ENCODE results near the gene ZNF253.
"Not testable (repeated sequence)": the region's sequence is repeated elsewhere in the genome, so short reads cannot be mapped to it uniquely, and the experiment has no call there.

The ZNF253 gene

GRCh38 chr19:19900139-19900728 is 34.6 kb downstream of the ZNF253 start:
- DNase-seq, result no peak

GRCh38 chr19:19900729-19901444 is 35.2 kb downstream of the ZNF253 start, which contains the start of gene ZNF93:
Gene ZNF93, plus strand, starts transcription at chr19:19900946. Its CDS starts 143 bp downstream, at chr19:19901089.
- DNase-seq, result peak; percentile 81

GRCh38 chr19:19907551-19907950 is 41.9 kb downstream of the ZNF253 start:
- DNase-seq, result not testable (repeated sequence)

- no peak for DNase-seq
Observed at GRCh38 chr19:19909654-19910053, 44.0 kb downstream of the ZNF253 start.

GRCh38 chr19:19911150-19911549 is 45.5 kb downstream of the ZNF253 start:
- no peak for DNase-seq

GRCh38 chr19:19914596-19914995 is 48.9 kb downstream of the ZNF253 start:
- DNase-seq, result no peak

GRCh38 chr19:19930417-19930816 is 64.7 kb downstream of the ZNF253 start:
- DNase-seq, result peak; percentile 7

GRCh38 chr19:19933432-19934314 is 68.0 kb downstream of the ZNF253 start:
- not testable (repeated sequence) for DNase-seq

- no peak for DNase-seq
Observed at GRCh38 chr19:19937403-19937802, 71.7 kb downstream of the ZNF253 start.

GRCh38 chr19:19938449-19938848 is 72.8 kb downstream of the ZNF253 start:
- no peak for DNase-seq

GRCh38 chr19:19943848-19944582 is 78.3 kb downstream of the ZNF253 start:
- DNase-seq, result no peak
